ENCODE measurements around the gene DNAJB7. TPM values are rescaled to one million over a fixed set of nuclear protein-coding genes. Genes with fewer than 3 reads are reported as not detected.

DNAJB7 gene
- total and polyA plus RNA-seq, 2 of the 13 experiments (the other 11 are each of a cell fraction or from before 2014, with no cell fraction given), result not detected

DNA sequence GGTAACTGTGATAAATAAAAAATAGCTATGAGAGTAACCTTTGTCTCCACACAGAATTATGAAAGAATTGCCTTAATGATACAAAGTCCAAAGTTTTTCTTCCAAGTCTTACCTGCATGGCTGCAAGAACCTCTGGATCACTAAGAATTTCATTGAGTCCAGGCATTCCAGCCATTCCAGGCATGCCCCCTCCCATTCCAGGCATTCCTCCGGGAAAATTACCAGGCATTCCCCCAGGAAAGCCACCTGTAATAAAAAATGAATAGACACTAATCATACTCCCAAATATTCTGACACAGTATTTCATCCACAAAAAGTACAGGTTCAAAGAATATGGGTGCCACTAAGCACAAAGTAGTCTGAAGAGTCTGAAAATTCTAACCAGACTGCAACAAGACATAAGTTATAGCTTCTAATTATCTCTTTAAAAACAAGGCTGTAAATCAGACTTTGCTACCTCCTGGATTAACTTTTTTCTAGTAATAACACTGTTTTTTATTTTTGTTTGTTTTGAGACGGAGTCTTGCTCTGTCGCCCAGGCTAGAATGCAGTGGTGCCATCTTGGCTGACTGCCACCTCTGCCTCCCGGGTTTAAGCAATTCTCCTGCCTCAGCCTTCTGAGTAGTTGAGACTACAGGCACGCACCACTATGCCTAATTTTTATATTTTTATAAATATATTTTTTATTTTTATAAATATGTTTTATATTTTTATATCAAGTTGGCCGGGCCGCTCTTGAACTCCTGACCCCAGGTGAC, 34.8 kb downstream of the DNAJB7 start:
- 84% methylated on average over 7 of the region's 7 CpGs for WGBS (ENCODE audit: low lambda C conversion rate)
- Histone ChIP-seq H3K4me1 (ENCODE audit: insufficient read depth, low read length) (peaks cover 14% of the 10 kb centered on the region), H3K27ac (ENCODE audit: extremely low read length, insufficient read depth, low read length) (peak overlapping the region; percentile 73), H3K9me3 (ENCODE audit: low read length) (no peaks in the 10 kb centered on the region), H2AFZ (ENCODE audit: low read length) (no peak overlapping the region), H3K79me2 (ENCODE audit: insufficient read depth, low read length) (no peaks in the 10 kb centered on the region), H3K9ac (ENCODE audit: insufficient read depth, low read depth, low read length) (no peak overlapping the region), H3K27me3 (ENCODE audit: control insufficient read depth in 1 of 2, insufficient read depth in 2 of 2, low read length in 2 of 2) (no peaks in the 10 kb centered on the region), H3K4me2 (ENCODE audit: low read depth, low read length) (peak overlapping the region; percentile 27; the same call in 1 of the 2 replicates), H3K4me3 (replicated peaks in 1 of 3; ENCODE audit: insufficient read depth in 1 of 3, low read depth in 2 of 3, low read length in 3 of 3) (no peak overlapping the region), H3K36me3 (replicated peaks in 1 of 2; ENCODE audit: control insufficient read depth in 1 of 2, insufficient read depth in 2 of 2, low read length in 2 of 2) (peaks cover 8 to 29% of the 10 kb centered on the region in 2 experiments; a peak in 4 of 5 replicates), H4K20me1 (ENCODE audit: insufficient read depth, low read length) (no peaks in the 10 kb centered on the region)
- ChIA-PET CTCF (ENCODE audit: low intra/inter-chr PET ratio, low total read pairs) (no interaction called here), POLR2A (interaction anchor here (0.7 to 1.9 kb wide), 3 partner anchors 26 to 29 kb away, joined by 3 to 7 read pairs (median 3); partner anchors contain the start of genes ST13 and XPNPEP3)
- intact Hi-C loops (cut with micrococcal nuclease; ENCODE audit: unreplicated experiment) (no loop called here), in situ Hi-C loops (cut with HindIII; ENCODE audit: extremely low pct_ligation_motif_present, low pct_unique_long_range_greater_than_20kb) (no loop called here)
- FAIRE-seq (no peak), DNase-seq (ENCODE audit: low spot score) (peak; percentile 52), ATAC-seq (no peak; the same call in 2 of the 3 replicates)
- no TSS peak for BruUV-seq (replicated peaks)
- TF ChIP-seq EP300 (IDR thresholded peaks at IDR 0.05; ENCODE audit: low read depth in 2 of 2, low read length in 2 of 2) (peak in 1 of 2 experiments; percentile 31; a peak in 1 of 4 replicates), EP300 (CRISPR knock-in tag; IDR thresholded peaks at IDR 0.05; ENCODE audit: borderline replicate concordance) (no peak), HNF4A (CRISPR knock-in tag; IDR thresholded peaks at IDR 0.05) (peak; percentile 67), NR2F6 (IDR thresholded peaks at IDR 0.05) (no peak), NR2F6 (CRISPR knock-in tag; IDR thresholded peaks at IDR 0.05) (no peak), SP140L (CRISPR knock-in tag; IDR thresholded peaks at IDR 0.05; ENCODE audit: borderline replicate concordance) (no peak), SALL1 (CRISPR knock-in tag; IDR thresholded peaks at IDR 0.05) (peak; percentile 57; the same call in 1 of the 2 replicates), HMG20B (CRISPR knock-in tag; conservative IDR thresholded peaks at IDR 0.05) (no peak), SNRNP70 (IDR thresholded peaks at IDR 0.05; ENCODE audit: low read depth, low read length) (no peak), KLF13 (CRISPR knock-in tag; IDR thresholded peaks at IDR 0.05) (no peak), SOX13 (IDR thresholded peaks at IDR 0.05) (no peak), SOX13 (CRISPR knock-in tag; conservative IDR thresholded peaks at IDR 0.05 in 1 of 2, IDR thresholded peaks at IDR 0.05 in 1 of 2) (0 out of 4 replicates have a peak, but pooled peaks of 1 of the 2 experiments have one; percentile 17)
- TF ChIP-seq, protein P1, sequence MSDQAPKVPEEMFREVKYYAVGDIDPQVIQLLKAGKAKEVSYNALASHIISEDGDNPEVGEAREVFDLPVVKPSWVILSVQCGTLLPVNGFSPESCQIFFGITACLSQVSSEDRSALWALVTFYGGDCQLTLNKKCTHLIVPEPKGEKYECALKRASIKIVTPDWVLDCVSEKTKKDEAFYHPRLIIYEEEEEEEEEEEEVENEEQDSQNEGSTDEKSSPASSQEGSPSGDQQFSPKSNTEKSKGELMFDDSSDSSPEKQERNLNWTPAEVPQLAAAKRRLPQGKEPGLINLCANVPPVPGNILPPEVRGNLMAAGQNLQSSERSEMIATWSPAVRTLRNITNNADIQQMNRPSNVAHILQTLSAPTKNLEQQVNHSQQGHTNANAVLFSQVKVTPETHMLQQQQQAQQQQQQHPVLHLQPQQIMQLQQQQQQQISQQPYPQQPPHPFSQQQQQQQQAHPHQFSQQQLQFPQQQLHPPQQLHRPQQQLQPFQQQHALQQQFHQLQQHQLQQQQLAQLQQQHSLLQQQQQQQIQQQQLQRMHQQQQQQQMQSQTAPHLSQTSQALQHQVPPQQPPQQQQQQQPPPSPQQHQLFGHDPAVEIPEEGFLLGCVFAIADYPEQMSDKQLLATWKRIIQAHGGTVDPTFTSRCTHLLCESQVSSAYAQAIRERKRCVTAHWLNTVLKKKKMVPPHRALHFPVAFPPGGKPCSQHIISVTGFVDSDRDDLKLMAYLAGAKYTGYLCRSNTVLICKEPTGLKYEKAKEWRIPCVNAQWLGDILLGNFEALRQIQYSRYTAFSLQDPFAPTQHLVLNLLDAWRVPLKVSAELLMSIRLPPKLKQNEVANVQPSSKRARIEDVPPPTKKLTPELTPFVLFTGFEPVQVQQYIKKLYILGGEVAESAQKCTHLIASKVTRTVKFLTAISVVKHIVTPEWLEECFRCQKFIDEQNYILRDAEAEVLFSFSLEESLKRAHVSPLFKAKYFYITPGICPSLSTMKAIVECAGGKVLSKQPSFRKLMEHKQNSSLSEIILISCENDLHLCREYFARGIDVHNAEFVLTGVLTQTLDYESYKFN (CRISPR knock-in tag; conservative IDR thresholded peaks at IDR 0.05), result peak; percentile 28; the same call in 1 of the 2 replicates
- TF ChIP-seq, protein P2, sequence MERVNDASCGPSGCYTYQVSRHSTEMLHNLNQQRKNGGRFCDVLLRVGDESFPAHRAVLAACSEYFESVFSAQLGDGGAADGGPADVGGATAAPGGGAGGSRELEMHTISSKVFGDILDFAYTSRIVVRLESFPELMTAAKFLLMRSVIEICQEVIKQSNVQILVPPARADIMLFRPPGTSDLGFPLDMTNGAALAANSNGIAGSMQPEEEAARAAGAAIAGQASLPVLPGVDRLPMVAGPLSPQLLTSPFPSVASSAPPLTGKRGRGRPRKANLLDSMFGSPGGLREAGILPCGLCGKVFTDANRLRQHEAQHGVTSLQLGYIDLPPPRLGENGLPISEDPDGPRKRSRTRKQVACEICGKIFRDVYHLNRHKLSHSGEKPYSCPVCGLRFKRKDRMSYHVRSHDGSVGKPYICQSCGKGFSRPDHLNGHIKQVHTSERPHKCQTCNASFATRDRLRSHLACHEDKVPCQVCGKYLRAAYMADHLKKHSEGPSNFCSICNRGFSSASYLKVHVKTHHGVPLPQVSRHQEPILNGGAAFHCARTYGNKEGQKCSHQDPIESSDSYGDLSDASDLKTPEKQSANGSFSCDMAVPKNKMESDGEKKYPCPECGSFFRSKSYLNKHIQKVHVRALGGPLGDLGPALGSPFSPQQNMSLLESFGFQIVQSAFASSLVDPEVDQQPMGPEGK (CRISPR knock-in tag; IDR thresholded peaks at IDR 0.05), result peak; percentile 46; the same call in 1 of the 2 replicates
- TF ChIP-seq, protein P3, sequence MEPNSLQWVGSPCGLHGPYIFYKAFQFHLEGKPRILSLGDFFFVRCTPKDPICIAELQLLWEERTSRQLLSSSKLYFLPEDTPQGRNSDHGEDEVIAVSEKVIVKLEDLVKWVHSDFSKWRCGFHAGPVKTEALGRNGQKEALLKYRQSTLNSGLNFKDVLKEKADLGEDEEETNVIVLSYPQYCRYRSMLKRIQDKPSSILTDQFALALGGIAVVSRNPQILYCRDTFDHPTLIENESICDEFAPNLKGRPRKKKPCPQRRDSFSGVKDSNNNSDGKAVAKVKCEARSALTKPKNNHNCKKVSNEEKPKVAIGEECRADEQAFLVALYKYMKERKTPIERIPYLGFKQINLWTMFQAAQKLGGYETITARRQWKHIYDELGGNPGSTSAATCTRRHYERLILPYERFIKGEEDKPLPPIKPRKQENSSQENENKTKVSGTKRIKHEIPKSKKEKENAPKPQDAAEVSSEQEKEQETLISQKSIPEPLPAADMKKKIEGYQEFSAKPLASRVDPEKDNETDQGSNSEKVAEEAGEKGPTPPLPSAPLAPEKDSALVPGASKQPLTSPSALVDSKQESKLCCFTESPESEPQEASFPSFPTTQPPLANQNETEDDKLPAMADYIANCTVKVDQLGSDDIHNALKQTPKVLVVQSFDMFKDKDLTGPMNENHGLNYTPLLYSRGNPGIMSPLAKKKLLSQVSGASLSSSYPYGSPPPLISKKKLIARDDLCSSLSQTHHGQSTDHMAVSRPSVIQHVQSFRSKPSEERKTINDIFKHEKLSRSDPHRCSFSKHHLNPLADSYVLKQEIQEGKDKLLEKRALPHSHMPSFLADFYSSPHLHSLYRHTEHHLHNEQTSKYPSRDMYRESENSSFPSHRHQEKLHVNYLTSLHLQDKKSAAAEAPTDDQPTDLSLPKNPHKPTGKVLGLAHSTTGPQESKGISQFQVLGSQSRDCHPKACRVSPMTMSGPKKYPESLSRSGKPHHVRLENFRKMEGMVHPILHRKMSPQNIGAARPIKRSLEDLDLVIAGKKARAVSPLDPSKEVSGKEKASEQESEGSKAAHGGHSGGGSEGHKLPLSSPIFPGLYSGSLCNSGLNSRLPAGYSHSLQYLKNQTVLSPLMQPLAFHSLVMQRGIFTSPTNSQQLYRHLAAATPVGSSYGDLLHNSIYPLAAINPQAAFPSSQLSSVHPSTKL (CRISPR knock-in tag; IDR thresholded peaks at IDR 0.05), result peak; percentile 65

Measured in HepG2 (cell line).